SHP77 (cell line): ENCODE results near the gene PIGU.
A peak's percentile ranks its signal among the peaks of the same experiment; 100 is the strongest.

Source experiments
- DNase-seq, 2 experiments: peaks; one replicate each; lab custom pipeline; 2025; lab: John Stamatoyannopoulos, UW

PIGU gene

DNA sequence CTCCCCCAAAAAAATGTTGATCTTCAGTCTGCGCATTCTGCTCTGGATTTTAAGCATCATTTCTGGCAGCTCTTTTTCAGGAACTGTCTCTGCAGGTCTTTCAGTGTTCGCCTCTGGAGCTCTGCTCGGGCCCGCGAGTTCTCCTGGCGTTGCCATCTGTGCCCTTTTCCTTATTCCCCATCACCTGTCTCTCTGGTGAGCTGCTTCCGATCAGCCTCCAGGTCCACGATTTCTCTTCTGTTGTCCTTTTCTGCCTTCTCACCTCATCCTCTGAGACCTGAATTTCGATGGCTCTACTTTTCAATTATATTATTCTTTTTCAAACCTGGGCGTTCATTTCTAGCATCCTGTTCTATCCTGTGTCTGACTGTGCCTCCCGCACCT, 119.0 kb downstream of the PIGU start:
- no peak for DNase-seq

DNA sequence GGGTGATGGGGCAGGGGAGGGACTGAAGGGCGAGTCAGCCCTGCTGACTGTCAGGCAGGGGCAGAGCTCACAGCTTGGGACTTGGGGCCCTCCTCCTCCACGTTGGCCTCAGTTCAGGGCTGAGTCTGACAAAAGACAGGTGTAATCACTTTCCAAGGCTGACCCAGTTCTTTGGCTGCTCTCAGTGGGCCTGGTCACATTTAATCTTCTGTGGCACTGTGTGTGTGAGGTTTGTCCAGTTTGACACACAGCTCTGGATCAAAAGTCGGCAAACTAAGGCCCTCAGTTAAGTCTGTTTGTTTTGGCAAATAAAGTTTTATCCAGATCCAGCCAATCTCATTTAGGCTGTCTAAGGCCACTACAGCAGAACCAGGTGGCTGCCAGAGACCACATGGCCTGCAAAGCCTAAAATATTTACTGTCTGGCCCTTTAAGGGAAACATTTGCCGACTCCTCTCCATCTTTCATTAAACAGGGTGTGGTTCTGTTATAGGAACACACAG, 123.5 kb downstream of the PIGU start:
- no peak for DNase-seq

DNA sequence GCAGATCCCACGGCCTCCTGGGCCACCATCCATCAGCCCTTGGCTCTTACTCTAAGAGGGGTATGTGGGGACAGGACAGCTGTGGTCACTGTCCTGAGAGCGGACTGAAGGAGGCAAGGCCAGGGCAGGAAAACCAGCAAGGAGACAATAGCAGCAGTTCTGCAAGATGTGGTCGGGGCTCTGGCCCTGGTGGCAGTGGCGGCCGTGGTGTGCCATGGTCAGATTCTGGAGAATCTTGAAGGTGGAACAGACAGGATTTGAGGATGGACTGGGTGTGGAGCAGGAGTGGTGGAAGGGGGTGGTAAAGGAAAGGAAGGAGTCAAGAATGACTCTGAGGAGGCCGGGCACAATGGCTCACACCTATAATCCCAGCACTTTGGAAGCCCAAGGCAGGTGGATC, 124.3 kb downstream of the PIGU start:
- DNase-seq = no peak

DNA sequence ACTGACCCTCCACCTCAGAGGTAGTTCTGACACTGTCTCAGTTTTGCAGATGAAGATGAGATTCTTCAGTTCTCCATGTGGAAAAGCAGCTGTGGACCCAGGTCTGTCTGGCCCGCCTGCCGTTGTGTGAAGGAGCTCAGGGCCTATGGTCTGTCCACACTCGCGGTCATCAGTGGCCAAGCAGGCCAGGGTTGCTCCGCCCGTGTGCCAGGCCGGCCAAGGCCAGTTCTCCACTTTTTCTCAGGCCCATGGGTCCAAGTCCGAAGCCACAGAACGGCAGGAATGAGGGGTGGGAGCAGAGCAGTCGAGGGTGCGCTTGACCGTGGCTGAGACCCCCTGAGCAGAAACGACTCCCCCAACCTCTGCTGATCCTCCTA, 127.0 kb downstream of the PIGU start:
- DNase-seq = no peak

DNA sequence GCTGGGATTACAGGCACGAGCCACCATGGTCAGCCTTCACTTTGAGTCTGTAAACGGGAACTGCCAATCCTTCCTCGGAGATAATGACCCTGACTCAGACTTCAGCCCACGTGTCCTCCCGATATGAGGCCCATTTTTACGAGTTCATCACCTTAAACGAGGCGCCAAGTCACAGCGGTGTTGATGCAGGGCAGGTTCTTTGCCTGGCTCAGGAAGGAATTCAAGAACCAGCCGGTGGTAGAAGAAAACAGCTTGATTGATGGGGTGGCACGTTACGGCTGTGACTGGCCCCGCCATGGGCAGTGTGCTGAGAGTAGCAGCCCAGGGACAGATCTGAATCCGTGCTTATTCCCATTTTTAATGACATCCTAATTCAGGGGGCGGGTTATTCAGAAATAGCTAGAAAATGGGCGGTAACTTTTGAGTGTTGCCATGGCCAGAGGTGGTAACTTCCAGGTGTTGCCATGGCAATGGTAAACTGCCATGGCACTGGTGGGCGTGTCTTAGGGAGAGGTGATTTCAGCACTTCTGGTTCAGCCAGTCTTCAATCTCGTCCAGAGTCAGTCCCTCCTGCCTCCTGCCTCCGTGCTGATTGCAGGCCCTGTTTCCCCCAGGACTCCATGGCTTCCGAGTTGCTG, 127.5 kb downstream of the PIGU start:
- no peak for DNase-seq

DNA sequence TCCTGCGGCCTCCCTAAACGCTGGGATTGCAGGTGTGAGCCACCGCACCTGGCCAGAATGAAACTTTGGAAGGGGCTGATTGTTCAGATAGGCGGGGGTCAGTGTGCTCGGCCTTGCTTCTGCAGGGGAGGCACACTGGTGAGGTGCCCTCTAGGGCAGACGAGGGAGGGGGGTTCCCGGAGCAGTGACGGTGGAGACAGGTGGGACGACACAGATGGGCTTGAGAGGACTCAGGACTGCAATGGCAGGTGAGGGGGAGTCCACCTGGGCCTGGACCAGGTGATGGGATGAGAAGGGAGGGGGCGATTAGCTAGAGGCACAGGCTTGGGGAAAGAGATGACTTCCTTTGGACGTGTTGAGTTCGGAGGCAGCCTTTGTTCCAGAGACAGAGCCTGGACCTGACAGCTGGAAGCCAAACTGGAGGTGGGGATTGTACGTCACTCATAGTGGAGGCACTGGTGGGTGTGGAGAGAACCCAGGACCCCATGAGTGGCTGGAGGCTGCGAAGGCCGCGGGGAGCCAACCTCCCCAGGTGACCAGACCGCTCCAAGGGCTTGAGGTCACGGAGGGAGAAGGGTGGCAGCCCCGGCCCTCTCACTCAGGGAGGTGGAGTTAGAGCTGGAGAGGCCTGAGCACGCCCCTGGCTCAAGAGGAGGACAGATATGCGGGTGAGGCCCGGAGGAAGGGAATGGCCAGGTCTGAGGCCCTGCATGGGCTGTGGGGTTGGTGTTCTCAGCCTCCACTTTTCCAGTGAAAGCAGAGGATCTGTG, 128.9 kb downstream of the PIGU start:
- no peak for DNase-seq

DNA sequence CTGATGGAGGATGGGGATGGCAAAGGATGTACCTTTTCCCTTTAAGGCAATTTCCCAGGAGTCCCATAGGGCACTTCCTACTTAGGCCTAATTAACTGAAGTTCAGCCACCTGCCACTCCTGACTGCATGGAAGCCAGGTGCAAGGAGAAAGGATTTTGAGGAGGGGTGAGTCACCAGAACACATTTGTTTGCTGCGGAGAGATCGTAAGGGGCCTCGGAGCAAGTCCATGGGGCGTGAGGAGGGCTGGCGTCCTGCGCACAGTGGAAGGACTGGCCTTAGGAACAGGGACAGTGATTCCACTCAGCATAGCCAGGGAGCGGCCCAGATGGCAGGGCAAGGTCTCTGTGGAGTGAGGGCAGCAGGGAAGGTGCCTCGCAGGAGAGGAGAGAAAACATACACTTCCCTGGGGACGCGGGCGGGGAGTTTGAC, 130.1 kb downstream of the PIGU start:
- DNase-seq = peak; percentile 66 to 70

DNA sequence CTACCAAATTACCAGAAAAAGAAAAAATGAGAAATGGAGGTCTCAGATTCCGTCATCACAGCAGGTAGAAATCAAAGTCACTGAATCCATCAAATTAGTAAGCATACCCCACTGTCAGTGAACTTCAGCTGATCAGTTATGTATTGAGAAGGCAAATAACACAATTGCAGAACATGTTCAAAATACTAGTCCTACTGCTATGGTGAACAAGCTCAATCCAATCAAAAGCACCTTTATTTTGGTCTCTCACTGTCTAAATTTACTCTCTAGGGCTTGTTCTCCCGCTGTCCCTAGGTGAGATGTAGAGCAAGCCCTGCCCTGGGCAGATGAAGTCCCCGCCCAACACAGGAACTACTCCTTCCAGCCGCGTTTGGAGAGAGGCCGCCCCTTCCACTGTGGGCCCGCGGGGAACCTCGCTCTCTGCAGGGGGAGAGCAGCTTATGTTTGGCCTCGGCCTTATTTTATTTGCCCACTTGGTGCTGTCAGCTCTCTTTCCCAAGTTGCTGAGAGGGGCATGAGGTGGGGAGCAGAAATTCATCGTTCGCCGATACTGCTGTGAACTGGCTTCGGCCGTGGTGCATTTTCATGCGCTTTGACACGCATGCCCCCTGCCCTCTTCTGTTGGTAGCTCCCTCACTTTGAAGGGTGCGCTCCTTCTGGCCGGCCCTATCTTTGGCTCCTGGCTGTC, 132.6 kb downstream of the PIGU start:
- DNase-seq = no peak

DNA sequence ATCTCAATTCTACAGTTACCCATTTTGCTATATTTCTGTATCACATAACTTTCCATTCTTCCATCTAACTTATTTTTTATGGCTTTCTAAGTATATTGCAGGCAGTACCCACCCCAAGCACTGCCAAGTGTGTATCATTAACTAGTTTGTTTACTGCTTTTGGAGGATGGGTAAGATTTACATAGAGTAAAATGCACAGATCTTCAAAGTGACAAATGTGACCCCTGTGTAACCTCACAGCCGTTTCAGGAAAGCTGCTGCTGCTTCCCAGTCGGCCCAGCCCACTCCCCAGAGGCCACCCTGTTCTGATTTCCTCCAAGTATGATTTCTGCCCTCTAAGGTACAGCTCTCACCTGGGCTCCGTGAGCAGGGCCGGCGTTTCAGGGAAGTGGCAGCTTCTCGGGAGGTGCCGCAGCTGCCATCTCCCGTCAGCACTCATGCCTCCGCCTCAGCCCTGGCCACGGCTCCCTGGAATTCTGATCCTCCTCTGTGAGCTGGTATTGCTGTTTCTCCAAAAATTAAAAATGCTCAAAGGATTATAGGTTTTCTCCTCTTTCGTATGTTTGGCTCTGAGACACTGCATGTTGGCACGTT, 133.3 kb downstream of the PIGU start:
- DNase-seq = no peak

DNA sequence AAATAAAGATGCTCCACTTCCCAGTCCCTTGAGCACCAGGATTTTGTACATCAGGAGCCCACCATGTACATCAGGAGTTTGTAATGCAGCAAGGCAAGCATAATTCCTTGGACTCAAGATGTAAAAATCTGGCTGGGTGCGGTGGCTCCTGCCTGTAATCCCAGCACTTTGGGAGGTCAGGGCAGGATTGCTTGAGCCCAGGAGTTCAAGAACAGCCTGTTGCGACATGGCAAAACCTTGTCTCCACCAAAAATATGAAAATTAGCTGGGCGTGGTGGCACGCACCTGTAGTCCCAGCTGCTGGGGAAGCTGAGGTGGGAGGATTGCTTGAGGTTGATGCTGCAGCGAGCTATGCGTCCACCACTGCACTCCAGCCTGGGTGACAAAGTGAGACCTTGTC, 134.5 kb downstream of the PIGU start:
- no peak for DNase-seq

DNA sequence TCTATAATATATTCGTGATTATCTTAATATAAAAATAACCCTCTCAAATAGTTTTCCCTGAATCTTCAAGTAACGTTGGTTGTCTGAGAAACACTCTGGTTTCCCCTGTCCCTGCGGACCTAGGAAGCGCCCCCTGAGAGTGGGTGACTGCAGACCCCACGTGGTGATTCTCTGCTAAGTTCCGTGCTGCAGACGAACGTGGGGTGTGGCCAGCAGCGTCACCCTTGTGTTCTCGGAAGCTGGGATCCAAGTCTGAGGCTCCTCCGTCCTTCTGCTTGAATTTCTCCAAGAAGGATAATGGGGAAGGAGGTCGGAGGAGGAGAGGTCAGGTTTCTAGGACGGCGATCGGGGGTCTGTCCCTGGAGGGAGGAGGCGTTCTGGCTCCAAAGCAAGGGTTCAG, 135.0 kb downstream of the PIGU start:
- DNase-seq = no peak

DNA sequence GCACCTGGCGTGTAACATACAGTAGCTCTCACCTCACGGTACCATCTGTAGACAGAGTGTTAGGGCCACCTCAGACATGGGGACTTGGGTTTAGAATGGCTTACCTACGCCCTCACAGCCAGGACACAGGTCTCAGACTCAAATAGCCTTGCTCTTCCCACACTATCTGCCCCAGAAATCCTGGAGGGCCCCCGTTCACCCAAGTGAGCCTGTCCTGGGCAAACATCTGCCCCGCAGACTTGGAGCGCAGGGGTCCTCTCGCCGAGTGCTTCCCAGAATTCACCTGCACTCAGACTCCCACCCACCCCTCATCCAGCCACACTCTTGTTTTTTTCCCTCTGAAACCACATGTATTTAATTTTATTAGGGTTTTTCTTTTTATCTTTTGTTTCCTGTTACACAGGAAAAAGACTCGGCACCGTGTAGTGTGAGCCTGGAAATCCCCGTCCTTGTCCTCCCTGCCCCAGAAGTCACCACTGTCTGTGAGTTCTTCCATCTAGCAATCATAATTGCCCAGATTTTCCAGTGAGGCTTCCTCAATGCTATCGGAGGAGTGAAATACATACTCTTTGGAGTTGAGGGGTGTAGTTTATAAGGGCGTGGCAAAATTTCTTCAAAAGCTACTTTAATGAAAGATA, 135.5 kb downstream of the PIGU start:
- DNase-seq = no peak

DNA sequence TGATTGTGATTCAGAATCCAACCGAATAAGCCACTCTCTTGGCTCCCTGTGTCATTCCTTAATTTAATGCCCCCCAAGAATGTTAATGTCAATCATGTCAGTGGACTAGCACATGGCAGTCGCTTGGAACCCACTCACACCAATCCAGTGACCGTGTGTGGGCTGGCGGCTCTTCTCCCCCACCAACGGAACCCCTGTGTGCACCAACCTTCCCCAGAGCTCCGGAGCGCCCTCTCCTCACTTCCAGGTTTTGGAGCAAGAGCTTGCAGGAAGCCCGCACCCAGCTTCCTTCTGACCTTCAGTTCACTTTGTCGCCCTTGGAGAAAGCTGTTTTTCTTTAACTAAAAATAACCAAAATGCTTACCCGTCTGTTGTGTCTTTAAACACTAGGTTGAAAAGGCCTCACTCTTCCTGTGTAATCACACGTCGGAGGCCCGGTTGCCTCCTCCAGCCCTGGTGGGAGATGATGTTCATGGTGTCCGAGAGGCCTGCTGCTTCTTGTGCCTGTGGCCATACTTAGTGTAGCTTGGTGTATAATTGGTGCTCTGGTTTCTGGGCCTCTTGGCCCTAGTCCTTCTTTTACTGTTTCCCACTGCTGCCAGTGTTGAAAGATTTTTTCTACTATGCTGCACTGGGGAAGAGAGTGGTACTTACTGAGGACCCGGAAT, 136.2 kb downstream of the PIGU start:
- DNase-seq = no peak

DNA sequence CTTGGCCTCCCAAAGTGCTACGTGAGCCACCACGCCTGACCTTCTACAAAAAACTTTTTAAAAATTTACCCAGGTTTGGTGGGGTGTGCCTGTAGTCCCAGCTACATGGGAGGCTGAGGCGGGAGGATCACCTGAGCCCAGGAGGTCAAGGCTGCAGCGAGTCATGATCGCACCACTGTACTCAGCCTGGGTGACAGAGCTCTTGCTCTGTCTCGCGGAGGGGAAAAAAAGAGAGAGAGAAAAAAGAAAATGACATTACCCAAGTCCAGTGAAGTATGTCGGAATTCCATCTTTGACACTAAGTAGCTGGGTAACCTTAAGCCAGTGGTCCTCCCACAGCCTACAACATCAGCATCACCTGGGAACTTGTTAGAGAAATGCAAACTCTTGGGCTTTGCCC, 137.1 kb downstream of the PIGU start:
- no peak for DNase-seq

DNA sequence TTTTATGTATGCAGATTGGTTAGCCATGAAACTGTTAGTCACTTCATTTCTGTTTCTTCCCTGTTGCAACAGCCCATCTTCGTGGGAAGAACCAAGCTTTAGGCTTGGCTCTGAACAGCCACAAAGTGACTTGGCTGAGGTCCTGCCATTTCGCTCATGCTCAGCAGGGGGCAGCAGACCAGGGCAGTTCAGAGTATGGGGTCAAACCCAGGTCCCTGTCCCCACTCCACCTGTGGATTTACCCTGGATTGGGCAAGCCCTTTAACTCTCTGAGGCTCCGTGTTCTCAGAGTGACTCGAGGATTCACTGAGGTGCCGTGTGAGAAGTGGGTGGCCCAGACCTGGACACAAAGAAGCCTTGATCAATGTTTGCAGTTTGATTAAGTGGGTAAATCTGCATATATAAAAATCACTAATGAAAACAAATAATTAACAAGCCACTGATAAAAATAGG, 138.2 kb downstream of the PIGU start:
- DNase-seq = peak in 1 of 2 experiments; percentile 18

DNA sequence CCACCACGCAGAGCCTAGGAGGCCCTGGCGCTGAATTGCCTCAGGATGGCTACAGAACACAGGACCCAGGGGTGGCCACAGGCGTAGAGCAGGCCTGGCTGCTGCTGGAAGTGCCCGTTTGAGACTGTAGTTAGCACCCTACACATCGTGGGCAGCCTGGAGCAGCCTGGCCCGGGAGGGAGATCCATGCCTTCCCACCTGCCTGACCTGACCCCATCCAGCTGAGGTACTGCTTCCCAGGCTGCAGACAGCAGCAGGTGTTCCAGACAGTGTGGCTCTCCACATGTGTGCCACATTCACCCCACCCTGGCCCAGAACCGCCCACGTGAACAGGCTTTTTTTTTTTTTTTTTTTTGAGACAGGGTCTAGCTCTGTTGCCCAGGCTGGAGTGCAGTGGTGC, 139.2 kb downstream of the PIGU start:
- DNase-seq = no peak

DNA sequence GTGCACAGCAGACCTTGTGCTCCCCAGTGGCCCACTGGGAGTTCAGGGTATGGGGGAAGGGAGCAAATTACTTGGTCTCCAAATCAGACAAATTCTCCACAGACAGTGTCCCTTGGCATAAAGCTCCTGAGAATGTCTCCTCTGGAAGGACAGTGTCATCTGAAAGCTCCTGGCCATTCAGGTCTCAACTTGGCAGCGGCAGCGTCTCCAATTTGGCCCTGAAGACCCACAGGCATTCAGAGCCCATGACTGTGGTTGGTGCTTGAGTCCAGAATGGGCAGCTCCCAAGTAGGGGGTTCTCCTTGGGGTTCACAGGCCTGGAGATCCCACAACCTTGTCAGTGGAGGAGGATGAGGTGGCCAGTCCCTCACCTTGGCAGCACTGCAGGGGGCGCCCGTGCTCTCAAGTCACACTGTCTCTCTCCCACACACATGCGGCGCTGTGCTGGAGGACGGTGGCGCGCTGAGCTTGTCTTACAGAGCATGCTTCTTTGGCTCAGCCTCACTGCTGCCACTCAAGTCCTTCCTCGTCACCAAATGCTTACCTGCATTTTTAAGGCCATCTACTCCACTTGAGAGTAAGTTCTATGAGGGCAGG, 140.0 kb downstream of the PIGU start:
- peak; percentile 31 to 33 for DNase-seq

DNA sequence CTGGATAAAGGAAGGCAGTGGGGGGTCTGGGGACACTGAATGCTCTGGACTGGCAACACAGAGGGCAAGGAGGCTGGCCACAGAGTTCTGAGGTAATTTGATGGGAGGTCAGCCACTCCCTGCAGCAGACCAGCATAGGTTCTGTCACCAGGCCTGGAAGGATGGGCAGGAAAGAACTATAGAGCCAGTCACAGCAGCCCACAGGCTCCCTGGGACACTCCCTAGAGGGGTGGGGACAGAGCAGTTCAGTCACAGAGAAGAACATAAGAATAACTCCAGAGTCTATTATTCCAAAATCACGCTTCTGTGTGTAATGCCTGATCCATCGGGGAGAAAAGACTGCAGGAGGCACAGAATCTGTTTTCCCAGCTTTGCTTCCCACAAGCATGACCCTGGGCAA, 141.0 kb downstream of the PIGU start:
- DNase-seq = no peak

DNA sequence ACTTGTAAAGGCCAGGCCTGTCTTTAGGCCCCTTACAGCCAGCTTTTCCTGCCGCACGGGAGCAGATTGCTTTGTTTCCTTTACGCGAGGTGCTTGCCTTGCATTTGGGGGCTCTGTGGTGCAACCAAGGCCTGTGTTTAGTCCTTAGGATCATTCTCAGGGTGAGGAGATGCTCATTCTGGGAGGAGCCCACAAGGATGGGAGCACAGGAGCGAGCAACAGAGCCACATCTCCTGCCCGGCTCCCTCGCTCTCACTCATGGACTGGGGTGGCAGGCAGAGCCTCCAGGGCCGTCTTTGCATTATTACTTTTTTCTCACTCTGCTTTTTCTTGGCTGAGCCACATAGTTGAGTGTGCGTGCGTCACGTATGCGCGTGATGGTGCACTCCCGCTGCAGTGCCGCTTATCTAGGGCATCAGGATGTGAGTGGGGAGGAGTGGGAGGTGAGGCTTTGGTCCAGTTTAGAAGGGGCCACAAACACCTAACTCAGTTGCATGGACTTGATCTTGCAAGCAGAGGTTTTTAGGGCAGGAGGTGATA, 141.5 kb downstream of the PIGU start:
- no peak for DNase-seq

DNA sequence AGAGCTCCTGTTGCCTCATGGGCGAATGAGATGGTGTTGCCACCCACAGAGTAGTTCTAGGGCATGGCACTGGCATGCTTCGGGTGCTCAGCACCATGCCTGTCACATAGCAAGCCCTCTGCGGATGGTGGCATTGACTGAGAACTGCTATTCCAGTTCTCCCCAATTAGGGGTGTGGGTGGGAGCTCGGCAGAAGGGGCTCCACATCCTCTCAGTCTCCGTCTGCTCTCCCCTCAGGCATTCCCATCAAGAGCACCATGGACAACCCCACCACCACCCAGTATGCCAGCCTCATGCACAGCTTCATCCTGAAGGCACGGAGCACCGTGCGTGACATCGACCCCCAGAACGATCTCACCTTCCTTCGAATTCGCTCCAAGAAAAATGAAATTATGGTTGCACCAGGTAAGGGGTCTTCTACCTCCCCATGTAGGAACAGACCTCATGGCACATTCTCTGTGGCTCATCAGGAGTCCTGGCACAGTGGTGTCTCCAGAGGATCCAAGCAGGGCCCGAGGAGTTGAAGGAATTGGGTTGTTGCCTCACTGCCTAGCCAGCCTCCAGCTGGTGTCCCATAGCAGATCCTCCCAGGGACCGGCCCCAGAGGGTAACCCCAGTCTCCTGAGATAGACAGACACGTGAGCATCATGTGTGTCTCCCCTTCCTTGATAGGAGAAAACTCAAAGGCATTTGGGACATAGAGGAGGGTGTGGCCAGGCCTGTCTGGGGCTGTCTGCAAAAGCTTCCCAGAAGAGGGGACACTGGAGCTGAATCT, 142.3 kb downstream of the PIGU start:
- no peak for DNase-seq
